NCI-H510A (cell line): ENCODE data around the gene TAF1C.
"Not testable (repeated sequence)": the region's sequence is repeated elsewhere in the genome, so short reads cannot be mapped to it uniquely, and the experiment has no call there.

Source experiments
- DNase-seq: peaks from one replicate; lab custom pipeline; 2025; lab: John Stamatoyannopoulos, UW

TAF1C gene

GRCh38 chr16:84186685-84187437 lies at the start of gene TAF1C:
TAF1C (minus strand) TSS chr16:84187057; CDS start chr16:84184988, 2,069 bp downstream.
- peak; percentile 74 for DNase-seq

GRCh38 chr16:84234321-84235241 lies 47.7 kb upstream of the TAF1C start:
- DNase-seq = no peak

GRCh38 chr16:84233748-84234147 lies 46.9 kb upstream of the TAF1C start:
- DNase-seq = no peak

GRCh38 chr16:84232969-84233368 lies 46.1 kb upstream of the TAF1C start:
- DNase-seq = no peak

- DNase-seq = no peak
These were observed 45.2 kb upstream of the TAF1C start for GRCh38 chr16:84232060-84232459.

- DNase-seq = no peak
These were observed 42.6 kb upstream of the TAF1C start for GRCh38 chr16:84229471-84229870.

- no peak for DNase-seq
These were observed 41.5 kb upstream of the TAF1C start for GRCh38 chr16:84228256-84228838.

- DNase-seq = no peak
These were observed 40.7 kb upstream of the TAF1C start for GRCh38 chr16:84227548-84227947.

GRCh38 chr16:84226026-84226425 lies 39.2 kb upstream of the TAF1C start:
- no peak for DNase-seq

GRCh38 chr16:84225571-84225970 lies 38.7 kb upstream of the TAF1C start:
- no peak for DNase-seq

GRCh38 chr16:84225126-84225525 lies 38.3 kb upstream of the TAF1C start:
- DNase-seq = no peak

- DNase-seq = no peak
These were observed 37.7 kb upstream of the TAF1C start for GRCh38 chr16:84224554-84224953.

- no peak for DNase-seq
These were observed 36.6 kb upstream of the TAF1C start for GRCh38 chr16:84223456-84223855.

- no peak for DNase-seq
These were observed 34.0 kb upstream of the TAF1C start for GRCh38 chr16:84220851-84221250.

- DNase-seq = no peak
These were observed 32.1 kb upstream of the TAF1C start for GRCh38 chr16:84218956-84219355.

GRCh38 chr16:84218176-84218823 lies 31.4 kb upstream of the TAF1C start:
- DNase-seq = no peak

- not testable (repeated sequence) for DNase-seq
These were observed 29.3 kb upstream of the TAF1C start for GRCh38 chr16:84216144-84216543.

GRCh38 chr16:84215531-84215930 lies 28.7 kb upstream of the TAF1C start:
- no peak for DNase-seq

- no peak for DNase-seq
These were observed 27.7 kb upstream of the TAF1C start for GRCh38 chr16:84214451-84215066.

- no peak for DNase-seq
These were observed 25.8 kb upstream of the TAF1C start for GRCh38 chr16:84212631-84213030.

GRCh38 chr16:84212154-84212553 lies 25.3 kb upstream of the TAF1C start:
- DNase-seq = no peak

- no peak for DNase-seq
These were observed 23.1 kb upstream of the TAF1C start for GRCh38 chr16:84209989-84210388.
